DLD1 (cell line): ENCODE measurements around the gene USF1.
"Not testable (repeated sequence)": the region's sequence is repeated elsewhere in the genome, so short reads cannot be mapped to it uniquely, and the experiment has no call there.

ENCODE experiments used
- in situ Hi-C: cut with HindIII; loops from 2 replicates; pipeline ENCODE4 v1.10.0; 2017; ENCODE audit warnings: low sequenced_read_pairs

The USF1 gene

GRCh38 chr1:160992036-160992435 lies 53.7 kb downstream of the USF1 start:
- in situ Hi-C loops, result not testable (repeated sequence)
